Measurements from ENCODE around the gene PHLDB1. TPM values are rescaled to one million over a fixed set of nuclear protein-coding genes. Genes with fewer than 3 reads are reported as not detected.

The PHLDB1 gene
- 79.9 and 272 TPM in 2 replicates for total RNA-seq

DNA sequence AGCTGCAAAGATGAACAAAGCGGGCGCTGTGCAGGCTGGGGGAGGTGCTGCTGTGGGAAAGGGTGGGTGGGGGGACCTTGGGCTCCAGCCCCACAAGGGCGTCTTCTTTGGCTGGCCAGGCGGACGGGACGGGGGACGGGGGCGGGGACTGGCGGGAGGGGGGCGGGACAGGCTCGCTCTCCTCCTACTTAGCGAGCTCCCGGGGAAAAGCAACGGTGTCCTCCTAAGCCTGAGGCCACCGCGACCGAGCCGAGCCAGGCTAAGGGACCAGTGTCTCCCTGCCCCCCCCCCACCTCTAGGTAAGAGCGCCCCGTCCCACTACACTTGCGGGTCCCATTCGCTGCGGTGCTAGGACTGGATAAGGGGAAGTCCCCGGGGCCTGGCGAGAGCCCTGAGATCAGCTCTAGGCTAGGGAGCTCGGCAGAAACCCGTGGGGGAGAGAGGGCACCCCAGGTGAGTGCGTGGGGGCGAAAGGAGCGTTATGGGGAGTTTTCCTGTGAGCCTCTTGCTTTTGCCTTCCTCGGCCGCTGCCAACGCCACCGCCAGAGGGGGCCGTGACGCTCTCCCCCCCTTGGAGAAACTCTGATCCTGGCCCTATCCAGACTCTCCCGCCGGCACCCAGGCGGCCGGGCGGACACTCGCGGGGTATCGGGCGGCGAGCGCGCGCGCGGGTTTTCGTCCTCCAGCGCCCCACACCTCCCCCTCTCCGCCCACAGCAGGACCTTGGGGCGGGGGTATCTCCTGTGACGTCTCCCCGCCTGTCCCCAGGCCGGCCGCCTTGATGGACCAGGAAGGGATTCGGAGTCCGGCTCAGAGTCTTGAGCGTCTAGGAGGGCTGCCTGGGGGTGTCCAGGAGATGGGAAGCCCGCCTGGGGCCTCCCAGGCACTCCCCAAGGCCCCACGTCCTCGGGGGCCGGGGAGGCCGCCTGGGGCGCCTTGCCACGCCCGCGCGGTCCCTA, at the start of gene PHLDB1:
TSS of gene PHLDB1 (plus strand) at position 215 of the 959 bp plus-strand sequence. CDS start 6,222 bp downstream, outside the sequence.

DNA sequence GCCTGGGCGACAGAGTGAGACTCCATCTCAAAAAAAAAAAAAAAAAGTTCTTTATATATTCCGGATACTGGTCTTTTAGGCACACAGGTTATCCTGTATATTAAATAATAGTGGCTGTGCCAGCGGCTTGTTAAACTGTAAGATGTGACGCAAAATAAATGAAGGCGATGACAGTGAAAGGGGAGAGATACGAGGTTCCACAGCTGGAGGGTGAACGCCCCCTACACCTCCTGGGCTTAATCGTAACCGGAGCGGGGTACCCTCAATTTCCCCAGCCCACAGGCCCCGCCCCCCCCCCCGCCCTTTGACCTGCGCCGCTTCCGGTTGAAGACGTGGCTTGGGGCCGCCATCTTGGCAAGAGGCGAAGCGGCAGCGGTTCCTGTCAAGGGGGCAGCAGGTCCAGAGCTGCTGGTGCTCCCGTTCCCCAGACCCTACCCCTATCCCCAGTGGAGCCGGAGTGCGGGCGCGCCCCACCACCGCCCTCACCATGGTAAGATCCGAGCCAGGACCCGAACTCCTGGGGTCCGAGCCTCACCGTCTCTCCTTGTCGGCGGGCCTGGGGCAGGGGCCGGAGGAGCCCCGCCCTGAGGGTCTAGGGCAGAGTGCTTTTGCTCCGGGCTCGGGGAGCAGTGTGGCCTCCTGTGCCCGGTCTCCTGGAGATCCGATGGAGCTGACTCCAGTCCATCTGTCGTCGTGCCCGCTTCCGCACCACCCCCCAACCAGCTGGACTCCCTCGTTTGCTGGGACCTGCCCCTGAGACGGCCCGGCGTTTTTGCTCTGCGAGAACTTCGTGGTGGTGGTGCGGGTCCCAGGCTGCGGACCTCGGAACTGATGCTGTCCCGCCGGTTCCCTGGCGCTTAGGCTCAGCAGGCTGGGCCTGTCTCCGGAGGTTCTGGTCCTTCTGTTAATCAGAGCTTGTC, 35.1 kb upstream of the PHLDB1 start, which contains the start of gene ARCN1:
TSS of gene ARCN1 (plus strand) at position 349 of the 920 bp plus-strand sequence. CDS start at position 488, 139 bp downstream.

DNA sequence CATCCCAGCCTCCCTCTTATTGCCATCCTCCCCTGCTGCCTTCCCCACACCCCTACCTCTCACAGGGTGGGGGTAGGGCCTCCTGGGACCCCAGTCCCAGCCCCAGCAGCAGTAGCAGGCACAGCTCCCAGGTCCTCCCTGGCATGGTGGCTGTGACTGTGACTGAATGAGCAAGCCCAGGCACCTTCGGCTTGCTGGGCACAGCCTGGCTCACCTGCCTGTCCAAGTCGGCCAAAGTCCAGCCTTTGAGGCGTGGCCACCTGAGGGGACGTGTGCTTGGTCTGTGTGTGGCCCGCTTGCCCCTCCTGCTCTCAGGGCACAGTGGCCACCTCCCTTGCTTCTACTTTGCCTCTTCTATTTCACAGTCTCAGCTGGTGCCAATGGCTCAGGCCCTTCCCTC, 72.1 kb downstream of the PHLDB1 start, which contains the start of gene TREH:
TSS of gene TREH (minus strand) at position 168 of the 400 bp plus-strand sequence. CDS start at position 145, 23 bp downstream.

Small RNA genes within 50 kb of the gene (small RNA-seq; reads per million reads assigned to genes)
- gene RNU6-1157P (ENCODE audit: low replicate concordance) (not detected), gene RNU6-376P (ENCODE audit: low replicate concordance) (not detected)

Other genes with a start within 250 kb of the PHLDB1 start
- gene UBE4A, start 248.0 kb upstream of the PHLDB1 start, total RNA-seq, result 50.1 and 82.6 TPM in 2 replicates
- 28.5 and 28.7 TPM in 2 replicates for gene ATP5MG, start 206.0 kb upstream of the PHLDB1 start, total RNA-seq
- gene KMT2A, start 171.1 kb upstream of the PHLDB1 start, total RNA-seq, result 39.0 and 46.8 TPM in 2 replicates
- gene TTC36, start 80.1 kb upstream of the PHLDB1 start, total RNA-seq, result 0.22 and 0.86 TPM in 2 replicates
- gene TMEM25, start 76.4 kb upstream of the PHLDB1 start, total RNA-seq, result 8.1 and 13.5 TPM in 2 replicates
- 25.9 and 26.7 TPM in 2 replicates for gene IFT46, start 41.7 kb upstream of the PHLDB1 start, total RNA-seq
- gene ARCN1, start 35.2 kb upstream of the PHLDB1 start, total RNA-seq, result 193 and 271 TPM in 2 replicates
- gene TREH, start 72.0 kb downstream of the PHLDB1 start, total RNA-seq, result not detected in 2 replicates
- gene DDX6, start 183.5 kb downstream of the PHLDB1 start, total RNA-seq, result 73.3 and 145 TPM in 2 replicates

Measured in placental pericyte (primary cell).